Mucosa of rectum (tissue), 2 donors: ENCODE data around the gene CHSY3.

Source experiments
- H3K27ac ChIP-seq, 2 donors: one replicate each; pipeline ENCODE4 v1.7.0; 2013; ENCODE audit warnings: inconsistent platforms in 2 of 2, low read depth in 2 of 2, low read length in 2 of 2
- H3K27me3 ChIP-seq, 2 donors: one replicate each; pipeline ENCODE4 v1.7.0; 2013; ENCODE audit warnings: low read length in 2 of 2; ENCODE audit not compliant: control insufficient read depth in 2 of 2, insufficient read depth in 2 of 2
- H3K36me3 ChIP-seq, 2 donors: one replicate each; pipeline ENCODE4 v1.7.0; 2013; ENCODE audit warnings: low read length in 2 of 2; ENCODE audit not compliant: control insufficient read depth in 2 of 2, insufficient read depth in 2 of 2
- H3K4me1 ChIP-seq, 2 donors: one replicate each; pipeline ENCODE4 v1.7.0; 2013; ENCODE audit warnings: low read length in 2 of 2, mild to moderate bottlenecking in 1 of 2; ENCODE audit not compliant: control insufficient read depth in 2 of 2, insufficient read depth in 2 of 2
- H3K4me3 ChIP-seq, 2 donors: one replicate each; pipeline ENCODE4 v1.7.0; 2013; ENCODE audit warnings: low read length in 2 of 2
- H3K9ac ChIP-seq, 2 donors: one replicate each; pipeline ENCODE4 v1.7.0; 2013; ENCODE audit warnings: low read length in 2 of 2, low read depth in 1 of 2, mild to moderate bottlenecking in 1 of 2
- H3K9me3 ChIP-seq, 2 donors: one replicate each; pipeline ENCODE4 v1.7.0; 2013; ENCODE audit warnings: low read length in 2 of 2; ENCODE audit not compliant: control insufficient read depth in 2 of 2
- donor health status: healthy.
- donor health status: Normal muscosa, but diverticular disease.

CHSY3 gene

DNA sequence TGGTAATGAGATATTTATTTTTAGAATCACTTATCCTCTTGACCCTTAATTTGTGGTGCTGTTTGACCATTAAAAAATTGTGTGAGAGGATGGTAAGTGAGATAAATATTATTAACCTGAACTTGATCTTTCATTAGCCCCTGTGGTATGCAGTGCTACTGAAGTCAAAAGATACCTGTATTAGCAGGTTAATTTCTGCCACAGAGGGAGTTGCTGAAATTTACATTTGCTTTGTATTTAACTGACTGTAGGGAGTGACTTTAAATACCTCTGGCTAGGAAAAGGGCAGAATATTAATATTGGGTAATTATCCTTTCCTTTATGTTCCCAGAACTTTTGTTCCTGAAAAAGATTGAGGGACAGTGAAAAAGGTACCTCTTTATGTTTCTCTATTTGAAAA lies 133.6 kb downstream of the CHSY3 start:
- Histone ChIP-seq H3K27me3 (no peaks in the 10 kb centered on the region), H3K36me3 (no peaks in the 10 kb centered on the region), H3K27ac (no peak overlapping the region), H3K4me1 (no peaks in the 10 kb centered on the region), H3K9me3 (no peaks in the 10 kb centered on the region), H3K9ac (no peak overlapping the region), H3K4me3 (no peak overlapping the region)

DNA sequence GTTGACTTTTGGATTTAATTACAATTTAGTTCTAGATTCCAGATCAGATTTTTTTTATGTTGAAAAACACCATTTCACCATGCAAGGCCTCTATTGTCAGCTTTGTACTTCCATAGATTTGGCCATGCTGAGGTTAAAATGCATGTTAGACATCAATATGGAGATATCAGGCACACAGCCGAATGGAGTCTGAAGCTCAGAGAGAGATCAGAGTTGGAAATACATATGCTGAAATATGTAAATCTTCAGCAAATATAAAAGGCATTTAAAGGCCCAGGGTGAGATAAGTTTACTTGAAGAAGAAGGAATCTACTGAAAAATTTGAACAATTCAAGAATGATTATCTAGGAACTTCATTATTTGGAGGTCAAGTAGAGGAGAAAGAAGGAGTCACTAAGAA lies 139.6 kb downstream of the CHSY3 start:
- Histone ChIP-seq H3K36me3 (no peaks in the 10 kb centered on the region), H3K9me3 (no peaks in the 10 kb centered on the region), H3K4me3 (no peak overlapping the region), H3K27me3 (no peaks in the 10 kb centered on the region), H3K27ac (no peak overlapping the region), H3K4me1 (no peaks in the 10 kb centered on the region), H3K9ac (no peak overlapping the region)

DNA sequence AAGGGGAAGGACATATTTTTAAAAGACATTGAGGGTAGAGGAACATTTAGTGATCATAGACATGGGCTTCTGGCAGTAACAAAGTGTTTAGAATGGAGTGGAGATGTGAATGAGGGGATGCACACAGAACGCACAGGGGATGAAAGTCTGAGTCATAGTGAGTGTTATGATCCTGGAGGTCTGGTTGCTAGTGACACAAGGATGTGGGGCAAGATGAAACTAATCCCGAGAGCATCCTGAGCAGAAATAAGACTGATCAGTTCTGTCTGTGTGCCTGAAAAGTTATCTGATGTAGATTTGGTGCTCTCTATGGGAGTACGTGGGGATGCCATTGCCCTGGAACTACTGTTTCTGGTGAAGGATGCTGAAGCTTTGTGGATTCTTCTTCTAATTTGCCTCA lies 141.1 kb downstream of the CHSY3 start:
- Histone ChIP-seq H3K9me3 (no peaks in the 10 kb centered on the region), H3K9ac (no peak overlapping the region)

DNA sequence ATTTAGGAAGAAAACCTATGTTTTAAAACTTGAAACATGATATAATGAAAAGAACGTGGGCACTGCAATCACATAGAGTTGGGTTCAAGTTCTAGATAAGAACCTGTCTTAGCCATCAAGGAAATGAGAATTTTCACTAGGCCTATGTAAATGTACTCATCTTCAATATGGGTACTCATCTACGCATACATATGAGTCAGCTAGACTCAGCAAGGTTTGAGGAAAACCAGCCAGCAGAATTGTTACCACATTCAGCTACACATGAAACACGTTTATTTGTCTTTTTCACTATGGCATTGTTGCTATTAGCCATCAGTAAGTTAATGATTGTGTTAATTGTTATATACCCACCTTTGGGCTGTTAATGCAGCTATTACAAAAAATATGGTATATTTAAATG lies 146.3 kb downstream of the CHSY3 start:
- Histone ChIP-seq H3K4me1 (no peaks in the 10 kb centered on the region), H3K27me3 (no peaks in the 10 kb centered on the region), H3K36me3 (no peaks in the 10 kb centered on the region), H3K9ac (no peak overlapping the region), H3K4me3 (no peak overlapping the region), H3K27ac (no peak overlapping the region), H3K9me3 (no peaks in the 10 kb centered on the region)

More for the DNA sequence above, 141.1 kb downstream of the CHSY3 start:
- no peak overlapping the region for H3K4me3 ChIP-seq
- H3K27ac ChIP-seq: no peak overlapping the region
- H3K27me3 ChIP-seq: no peaks in the 10 kb centered on the region
- H3K36me3 ChIP-seq: no peaks in the 10 kb centered on the region
- H3K4me1 ChIP-seq: no peaks in the 10 kb centered on the region

DNA sequence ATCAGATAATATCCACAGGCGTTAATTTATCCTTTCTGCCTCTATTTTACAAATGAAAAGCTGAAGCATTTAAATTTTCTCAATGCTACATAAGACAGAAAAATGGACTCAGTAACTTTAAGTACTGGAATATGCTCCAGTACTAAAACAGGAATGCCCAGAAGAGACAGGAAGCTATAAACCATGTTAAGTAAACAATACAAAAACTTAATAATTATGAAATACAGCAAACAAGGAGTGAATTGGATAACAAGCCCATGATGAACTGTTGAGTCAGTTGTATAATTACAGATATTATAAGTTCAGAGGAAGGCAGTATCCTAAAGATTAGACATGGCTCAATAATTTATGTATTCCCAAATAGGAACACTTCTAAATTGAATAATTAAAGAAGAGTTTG lies 148.5 kb downstream of the CHSY3 start:
- Histone ChIP-seq H3K27ac (no peak overlapping the region), H3K27me3 (no peaks in the 10 kb centered on the region), H3K36me3 (no peaks in the 10 kb centered on the region), H3K9ac (no peak overlapping the region), H3K4me3 (no peak overlapping the region), H3K4me1 (no peaks in the 10 kb centered on the region), H3K9me3 (no peaks in the 10 kb centered on the region)

DNA sequence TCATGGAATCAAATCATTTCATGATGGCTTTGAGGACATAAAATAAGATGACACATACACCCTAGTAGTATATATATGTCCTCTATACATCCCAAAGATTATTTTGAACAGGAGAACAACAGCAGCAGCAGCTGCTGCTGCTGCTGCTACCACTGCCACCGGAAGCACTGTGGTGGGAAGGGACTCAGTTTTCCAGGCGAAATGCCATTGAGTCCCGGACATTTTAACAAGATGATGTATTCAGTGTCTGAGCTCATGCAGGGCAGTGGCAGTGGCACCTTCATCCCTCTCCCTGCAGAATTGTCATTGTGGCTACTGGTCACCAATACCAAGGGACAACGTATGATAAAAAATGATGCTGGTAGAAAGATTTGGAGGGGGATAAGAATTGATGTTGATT lies 151.3 kb downstream of the CHSY3 start:
- Histone ChIP-seq H3K9ac (no peak overlapping the region), H3K36me3 (no peaks in the 10 kb centered on the region), H3K27me3 (no peaks in the 10 kb centered on the region), H3K4me3 (no peak overlapping the region), H3K9me3 (no peaks in the 10 kb centered on the region), H3K27ac (no peak overlapping the region), H3K4me1 (no peaks in the 10 kb centered on the region)

DNA sequence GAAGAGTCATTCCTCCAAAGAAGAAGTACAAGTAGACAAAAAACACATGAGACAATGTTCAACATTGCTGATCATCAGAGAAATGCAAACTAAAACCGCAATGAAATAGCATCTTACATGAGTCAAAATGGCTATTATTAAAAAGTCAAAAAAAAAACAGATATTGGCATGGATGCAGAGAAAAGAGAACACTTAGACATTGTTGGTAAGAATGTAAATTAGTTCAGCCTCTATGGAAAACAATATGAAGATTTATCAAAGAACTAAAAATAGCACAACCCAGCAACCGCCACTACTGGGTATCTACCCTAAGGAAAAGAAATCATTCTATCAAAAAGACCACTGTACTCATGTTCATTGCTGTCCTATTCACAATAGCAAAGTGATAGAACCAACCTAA lies 157.5 kb downstream of the CHSY3 start:
- H3K4me1 ChIP-seq: no peaks in the 10 kb centered on the region
- H3K9me3 ChIP-seq: no peaks in the 10 kb centered on the region
- H3K27me3 ChIP-seq: no peaks in the 10 kb centered on the region
- H3K27ac ChIP-seq: no peak overlapping the region
- H3K4me3 ChIP-seq: no peak overlapping the region
- H3K36me3 ChIP-seq: no peaks in the 10 kb centered on the region
- H3K9ac ChIP-seq: no peak overlapping the region

DNA sequence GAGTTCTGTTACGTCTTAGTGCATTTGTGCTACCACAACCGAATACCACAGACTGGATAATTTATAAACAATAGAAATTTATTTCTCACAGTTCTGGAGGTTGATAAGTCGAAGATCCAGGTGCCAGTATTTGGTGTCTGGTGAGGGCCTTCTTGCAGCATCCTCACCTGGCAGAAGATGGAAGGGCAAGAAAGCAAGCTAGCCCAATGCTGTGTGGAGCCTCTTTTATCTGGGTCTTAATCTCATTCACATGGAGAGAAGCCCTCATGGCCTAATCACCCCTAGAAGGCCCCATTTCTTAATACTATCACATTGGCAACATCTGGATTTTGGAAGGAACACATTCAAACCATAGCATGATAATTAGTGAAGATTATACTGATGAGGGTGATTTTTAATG lies 159.3 kb downstream of the CHSY3 start:
- Histone ChIP-seq H3K36me3 (no peaks in the 10 kb centered on the region), H3K27ac (no peak overlapping the region), H3K4me3 (no peak overlapping the region), H3K27me3 (no peaks in the 10 kb centered on the region), H3K9ac (no peak overlapping the region), H3K4me1 (no peaks in the 10 kb centered on the region), H3K9me3 (no peaks in the 10 kb centered on the region)

DNA sequence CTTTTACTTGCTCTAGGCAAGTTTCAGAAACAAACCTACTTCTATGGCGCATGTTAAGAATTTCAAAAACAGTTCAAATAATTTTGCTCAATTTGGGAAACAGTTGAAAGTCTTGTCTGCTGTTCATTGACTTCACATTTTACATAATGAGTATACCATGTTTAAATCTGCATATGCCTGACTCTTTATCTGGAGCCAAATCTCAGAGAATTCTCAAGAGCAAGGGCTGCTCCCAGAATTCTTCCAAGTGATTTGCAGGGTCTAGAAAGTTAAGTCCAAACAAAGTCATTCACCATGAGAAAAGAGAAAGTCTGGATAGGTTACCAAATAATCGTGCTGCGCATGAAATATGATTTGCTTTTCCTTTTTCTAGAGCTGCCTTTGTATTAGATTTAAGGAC lies 160.2 kb downstream of the CHSY3 start:
- H3K4me1 ChIP-seq: no peaks in the 10 kb centered on the region
- no peaks in the 10 kb centered on the region for H3K9me3 ChIP-seq
- H3K9ac ChIP-seq: no peak overlapping the region
- H3K4me3 ChIP-seq: no peak overlapping the region
- no peaks in the 10 kb centered on the region for H3K36me3 ChIP-seq
- H3K27me3 ChIP-seq: no peaks in the 10 kb centered on the region
- H3K27ac ChIP-seq: no peak overlapping the region

DNA sequence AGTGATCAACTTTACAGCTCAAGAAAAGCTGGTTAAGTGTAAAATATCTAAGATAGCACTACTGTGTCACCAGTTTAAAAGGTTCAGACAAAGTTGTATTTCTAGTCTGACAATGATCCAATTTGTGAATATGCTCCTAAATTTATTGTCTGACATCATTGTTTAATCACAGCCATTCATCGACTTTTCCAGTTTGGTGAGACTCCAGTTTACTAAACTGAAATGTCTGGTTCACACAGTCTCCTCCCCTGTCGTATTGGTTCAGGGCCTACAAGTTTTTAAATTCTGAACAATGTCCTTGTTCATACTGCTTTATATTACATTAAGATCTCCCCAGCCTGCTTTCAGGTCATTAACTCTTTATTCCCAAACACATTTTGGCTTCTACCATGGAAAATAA lies 161.4 kb downstream of the CHSY3 start:
- no peaks in the 10 kb centered on the region for H3K36me3 ChIP-seq
- no peaks in the 10 kb centered on the region for H3K9me3 ChIP-seq
- no peak overlapping the region for H3K4me3 ChIP-seq
- no peaks in the 10 kb centered on the region for H3K27me3 ChIP-seq
- H3K4me1 ChIP-seq: no peaks in the 10 kb centered on the region
- H3K27ac ChIP-seq: no peak overlapping the region
- H3K9ac ChIP-seq: no peak overlapping the region

DNA sequence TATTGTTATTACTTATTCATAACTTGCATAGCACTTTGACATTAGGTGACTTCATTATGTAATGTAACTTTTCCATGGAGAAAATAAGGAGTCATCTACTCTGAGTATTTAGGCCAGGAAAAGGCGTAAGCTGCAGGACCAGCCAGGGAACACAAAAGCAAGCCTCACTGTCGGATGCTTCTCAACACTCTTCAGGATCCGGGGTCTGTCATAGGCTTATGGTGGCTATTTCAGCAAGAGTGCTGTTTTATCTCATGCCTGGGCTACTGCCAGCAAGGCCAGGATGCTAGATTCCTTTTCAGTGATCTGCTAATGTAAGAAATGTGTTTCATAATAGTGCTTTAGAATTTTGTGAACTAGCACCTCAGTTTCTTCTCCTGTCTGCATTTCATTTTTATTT lies 162.4 kb downstream of the CHSY3 start:
- Histone ChIP-seq H3K9ac (no peak overlapping the region), H3K4me3 (no peak overlapping the region), H3K36me3 (no peaks in the 10 kb centered on the region), H3K27ac (no peak overlapping the region), H3K9me3 (no peaks in the 10 kb centered on the region), H3K27me3 (no peaks in the 10 kb centered on the region), H3K4me1 (no peaks in the 10 kb centered on the region)
